Endothelial cell of umbilical vein (primary cell): Measurements from ENCODE around the gene RIPOR1. TPM values are rescaled to one million over a fixed set of nuclear protein-coding genes. Genes with fewer than 3 reads are reported as not detected.

Source experiments
- BruUV-seq: library from RNA; stranded (reverse); fragments of 400-500 nt; replicated peaks from 2 replicates; lab custom pipeline; 2021; lab: Mats Ljungman, UMichigan
- CTCF ChIA-PET: fragments of 300-600, 350-600 bp; sonication (Branson Sonifier 250); formaldehyde crosslinking; loops from one replicate; lab custom pipeline; 2021; ENCODE audit warnings: antibody characterized with exemption, inconsistent platforms; lab: Charles Lee
- POLR2A ChIA-PET: fragments of 300-600, 350-600 bp; sonication (Branson Sonifier 250); formaldehyde crosslinking; loops from one replicate; lab custom pipeline; 2021; ENCODE audit warnings: antibody characterized with exemption, inconsistent platforms; lab: Charles Lee
- DNase-seq: peaks from one replicate; pipeline ENCODE4 v3.0.0-alpha.2; 2011; ENCODE audit warnings: low read depth, low spot score
- FAIRE-seq: peaks from 2 replicates; lab custom pipeline; 2011; peaks lifted over from hg19 to GRCh38; lab: Jason Lieb, UNC
- H2AFZ ChIP-seq: 2 replicates; pipeline ENCODE4 v1.6.0; 2012; ENCODE audit warnings: low read depth, low read length, control low read depth, inconsistent platforms
- H3K27ac ChIP-seq: 2 replicates; pipeline ENCODE4 v1.5.1; 2011; ENCODE audit warnings: low read depth, mild to moderate bottlenecking, control low read depth, low read length, moderate library complexity; ENCODE audit not compliant: insufficient read depth
- H3K27me3 ChIP-seq, 2 experiments: 2 replicates each; pipeline versions ENCODE4 v1.6.0 to v1.6.1; 2011; ENCODE audit warnings: low read length in 2 of 2, mixed read lengths in 1 of 2; ENCODE audit not compliant: control insufficient read depth in 2 of 2, insufficient read depth in 2 of 2
- H3K36me3 ChIP-seq, 2 experiments: 2 replicates in 1 of 2; 3 replicates in 1 of 2; pipeline ENCODE4 v1.5.1; 2011; ENCODE audit warnings: low read length in 2 of 2, mild to moderate bottlenecking in 1 of 2, moderate library complexity in 1 of 2; ENCODE audit not compliant: control insufficient read depth in 2 of 2, insufficient read depth in 2 of 2; ENCODE audit errors: extremely low read depth in 1 of 2
- H3K4me1 ChIP-seq: 3 replicates; pipeline ENCODE4 v1.5.1; 2011; ENCODE audit warnings: mild to moderate bottlenecking, low read length; ENCODE audit not compliant: control insufficient read depth, insufficient read depth; ENCODE audit errors: extremely low read depth
- H3K4me2 ChIP-seq: 2 replicates; pipeline ENCODE4 v1.6.1; 2011; ENCODE audit warnings: low read length, control low read depth, mixed read lengths; ENCODE audit not compliant: insufficient read depth
- H3K4me3 ChIP-seq, 3 experiments: fragments of 200-600 bp in 1 of 3; sonication (generic), shearing (Covaris generic) in 1 of 3; replicated peaks in 1 of 3; 2 replicates each; pipeline ENCODE4 v1.5.1; 2011 to 2016; ENCODE audit warnings: control low read depth in 3 of 3, low read length in 3 of 3, mild to moderate bottlenecking in 2 of 3, inconsistent platforms in 1 of 3, low read depth in 1 of 3, moderate library complexity in 1 of 3; ENCODE audit not compliant: insufficient read depth in 1 of 3
- H3K79me2 ChIP-seq: 2 replicates; pipeline ENCODE4 v1.6.0; 2012; ENCODE audit warnings: low read length, inconsistent platforms; ENCODE audit not compliant: control insufficient read depth, insufficient read depth
- H3K9ac ChIP-seq: replicated peaks from 2 replicates; pipeline ENCODE3; 2011; ENCODE audit warnings: low read length, control low read depth; ENCODE audit not compliant: insufficient read depth; ENCODE audit errors: extremely low read depth
- H3K9me1 ChIP-seq: replicated peaks from 3 replicates; pipeline ENCODE4 v1.6.0; 2011; ENCODE audit warnings: mild to moderate bottlenecking, low read length; ENCODE audit not compliant: control insufficient read depth, insufficient read depth; ENCODE audit errors: extremely low read depth
- H3K9me3 ChIP-seq: replicated peaks from 2 replicates; pipeline ENCODE4 v1.5.1; 2012; ENCODE audit warnings: low read length, inconsistent platforms; ENCODE audit not compliant: control insufficient read depth, insufficient read depth
- H4K20me1 ChIP-seq: replicated peaks from 2 replicates; pipeline ENCODE3; 2011; ENCODE audit warnings: mild to moderate bottlenecking, low read length; ENCODE audit not compliant: control insufficient read depth, insufficient read depth; ENCODE audit errors: extremely low read depth
- CTCF ChIP-seq, 2 donors: IDR thresholded peaks; 1 replicate in 1 of 2; 2 replicates in 1 of 2; pipeline ENCODE4 v1.5.1; 2011; ENCODE audit warnings: low read length in 2 of 2, mild to moderate bottlenecking in 2 of 2, moderate library complexity in 2 of 2, control low read depth in 1 of 2, inconsistent platforms in 1 of 2, low read depth in 1 of 2; ENCODE audit not compliant: insufficient read depth in 1 of 2; ENCODE audit errors: extremely low read depth in 1 of 2
- EZH2 ChIP-seq: IDR thresholded peaks from 2 replicates; pipeline ENCODE4 v1.6.1; 2012; ENCODE audit warnings: borderline replicate concordance, low read depth, mild to moderate bottlenecking, moderate library complexity, low read length, inconsistent platforms; ENCODE audit not compliant: severe bottlenecking
- FOS ChIP-seq: IDR thresholded peaks from 2 replicates; pipeline ENCODE4 v1.6.1; 2011; ENCODE audit warnings: mild to moderate bottlenecking, low read length, moderate library complexity, borderline replicate concordance; ENCODE audit not compliant: insufficient read depth
- GATA2 ChIP-seq: IDR thresholded peaks from 2 replicates; pipeline ENCODE4 v1.7.0; 2011; ENCODE audit warnings: low read depth, mild to moderate bottlenecking, moderate library complexity, mixed read lengths, low read length; ENCODE audit not compliant: insufficient read length, insufficient read depth
- JUN ChIP-seq: IDR thresholded peaks from 2 replicates; pipeline ENCODE4 v1.6.1; 2011; ENCODE audit warnings: borderline replicate concordance, low read depth; ENCODE audit not compliant: insufficient read length, insufficient read depth
- MAX ChIP-seq: IDR thresholded peaks from 2 replicates; pipeline ENCODE4 v1.6.1; 2011; ENCODE audit not compliant: insufficient read depth, insufficient read length
- MYC ChIP-seq: IDR thresholded peaks from one replicate; pipeline ENCODE4 v1.6.1; 2011; ENCODE audit warnings: mild to moderate bottlenecking, low read depth, low read length
- POLR2A ChIP-seq: IDR thresholded peaks from 2 replicates; pipeline ENCODE4 v1.6.1; 2012; ENCODE audit warnings: low read depth, mild to moderate bottlenecking, control low read depth, low read length
- POLR2AphosphoS5 ChIP-seq: IDR thresholded peaks from 2 replicates; pipeline ENCODE4 v1.6.1; 2012; ENCODE audit warnings: low read depth, mild to moderate bottlenecking, control low read depth, low read length, moderate library complexity; ENCODE audit not compliant: insufficient read depth
- dilution Hi-C: fragments of 300-500 bp; cut with MboI; formaldehyde crosslinking; loops from one replicate; pipeline ENCODE4 v1.15.0; 2019; ENCODE audit warnings: low sequenced_read_pairs; ENCODE audit not compliant: extremely low pct_ligation_motif_present
- intact Hi-C: fragments of 100-400 bp; cut with micrococcal nuclease; formaldehyde crosslinking; loops from one replicate; pipeline ENCODE4 v1.10.0; 2022
- polyA plus RNA-seq, 4 experiments: library from polyadenylated mRNA; depleted of rRNA in 3 of 4; stranded (reverse) in 3 of 4; unstranded in 1 of 4; fragments of >200 nt; gene quantifications; 2 replicates each; pipeline versions ENCODE4 v1.2.1 to v1.2.3, GENCODE V29; 2011 to 2012; ENCODE audit warnings: missing spikeins in 1 of 4
- total RNA-seq: library from RNA; stranded (reverse); gene quantifications from 2 replicates; pipeline ENCODE4 v1.2.3, GENCODE V29; 2021

RIPOR1 gene
- total and polyA plus RNA-seq, 2 donors (not counting 3 experiments of a cell fraction or from before 2014, with no cell fraction given): 45.3 to 144 TPM

GRCh38 chr16:67543036-67543435 lies 14.4 kb downstream of the RIPOR1 start:
- Histone ChIP-seq H3K9me3 (no peaks in the 10 kb centered on the region), H3K4me2 (no peak overlapping the region), H3K27ac (no peak overlapping the region), H3K36me3 (peaks cover 20 to 66% of the 10 kb centered on the region in 2 experiments), H3K4me3 (no peak overlapping the region), H3K27me3 (no peaks in the 10 kb centered on the region), H3K4me1 (peaks cover 35% of the 10 kb centered on the region), H4K20me1 (peaks cover 3% of the 10 kb centered on the region), H3K9ac (no peak overlapping the region), H2AFZ (no peak overlapping the region), H3K9me1 (no peaks in the 10 kb centered on the region), H3K79me2 (peaks cover 33% of the 10 kb centered on the region)
- DNase-seq: no peak
- POLR2A ChIA-PET: interaction anchor here (0.5 kb wide), 1 partner anchor 121 kb away, joined by 3 read pairs; no protein-coding TSS in a partner anchor
- dilution Hi-C loops (no loop called here), intact Hi-C loops (no loop called here)
- CTCF ChIA-PET: interaction anchor here (6.4 to 14.4 kb wide), 2 partner anchors 20 to 102 kb away, joined by 166 to 246 read pairs; partner anchors contain the start of gene CARMIL2
- no TSS peak for BruUV-seq
- no peak for TF ChIP-seq CTCF (IDR thresholded peaks at IDR 0.05; ENCODE audit: extremely low read depth in 1 of 2, insufficient read depth in 1 of 2, low read depth in 1 of 2, low read length in 2 of 2)
- no peak for TF ChIP-seq EZH2
- no peak for TF ChIP-seq POLR2AphosphoS5
- no peak for TF ChIP-seq POLR2A
- no peak for TF ChIP-seq JUN
- TF ChIP-seq MYC: no peak
- TF ChIP-seq FOS: no peak
- no peak for TF ChIP-seq GATA2
- TF ChIP-seq MAX: no peak
- no peak for FAIRE-seq
